H1 (cell line): ENCODE measurements around the gene DKK1. TPM values are rescaled to one million over a fixed set of nuclear protein-coding genes. Genes with fewer than 3 reads are reported as not detected.

ENCODE experiments used
- SIN3A ChIP-seq, 2 experiments: IDR thresholded peaks in 1 of 2; conservative IDR thresholded peaks in 1 of 2; 2 replicates each; pipeline ENCODE4 v1.6.1; 2011 to 2012; ENCODE audit warnings: low read length in 2 of 2, improper control_type of control experiment in 1 of 2, low read depth in 1 of 2, mild to moderate bottlenecking in 1 of 2
- SP1 ChIP-seq: IDR thresholded peaks from 2 replicates; pipeline ENCODE4 v1.6.1; 2011; ENCODE audit warnings: low read depth, low read length
- TBP ChIP-seq: IDR thresholded peaks from 2 replicates; pipeline ENCODE4 v1.6.1; 2011; ENCODE audit warnings: low read depth, low read length, improper control_type of control experiment
- ZNF274 ChIP-seq: IDR thresholded peaks from 2 replicates; pipeline ENCODE4 v1.7.0; 2012; ENCODE audit warnings: low read length, borderline replicate concordance; ENCODE audit errors: extremely low read depth
- polyA plus RNA-seq, 7 experiments: library from polyadenylated mRNA; depleted of rRNA in 3 of 7; stranded (reverse) in 5 of 7; unstranded in 2 of 7; fragments of >200 nt in 5 of 7; fragments of 200-250 nt in 2 of 7; gene quantifications; 1 replicate in 5 of 7; 2 replicates in 1 of 7; 4 replicates in 1 of 7; pipeline versions ENCODE4 v1.2.1 to v1.2.3, GENCODE V29; 2011 to 2013; ENCODE audit warnings: missing spikeins in 2 of 7, mixed read lengths in 2 of 7
- total RNA-seq: library from RNA; stranded (reverse); fragmentation: NEBNext Ultra II Directional; extraction: Animal tissue kit (Norgen Biotek cat#: 25700); gene quantifications from 2 replicates; pipeline ENCODE4 v1.2.1, GENCODE V29; 2021

DKK1 gene
- total and polyA plus RNA-seq, 2 of the 8 experiments (the other 6 are each of a cell fraction or from before 2014, with no cell fraction given) = 0.36 to 0.61 TPM

- TF ChIP-seq SIN3A (conservative IDR thresholded peaks at IDR 0.05 in 1 of 2, IDR thresholded peaks at IDR 0.05 in 1 of 2; ENCODE audit: low read depth in 1 of 2, low read length in 2 of 2) (peak; percentile 7 to 27; a peak in 1 of 4 replicates), TBP (peak; percentile 81), ZNF274 (no peak), SP1 (0 out of 2 replicates have a peak, but pooled peaks have one; percentile 25)
Observed at GRCh38 chr10:52313933-52314821, at the start of gene DKK1 (continued).
